ENCODE results near the gene DNASE1L1.

The DNASE1L1 gene

DNA sequence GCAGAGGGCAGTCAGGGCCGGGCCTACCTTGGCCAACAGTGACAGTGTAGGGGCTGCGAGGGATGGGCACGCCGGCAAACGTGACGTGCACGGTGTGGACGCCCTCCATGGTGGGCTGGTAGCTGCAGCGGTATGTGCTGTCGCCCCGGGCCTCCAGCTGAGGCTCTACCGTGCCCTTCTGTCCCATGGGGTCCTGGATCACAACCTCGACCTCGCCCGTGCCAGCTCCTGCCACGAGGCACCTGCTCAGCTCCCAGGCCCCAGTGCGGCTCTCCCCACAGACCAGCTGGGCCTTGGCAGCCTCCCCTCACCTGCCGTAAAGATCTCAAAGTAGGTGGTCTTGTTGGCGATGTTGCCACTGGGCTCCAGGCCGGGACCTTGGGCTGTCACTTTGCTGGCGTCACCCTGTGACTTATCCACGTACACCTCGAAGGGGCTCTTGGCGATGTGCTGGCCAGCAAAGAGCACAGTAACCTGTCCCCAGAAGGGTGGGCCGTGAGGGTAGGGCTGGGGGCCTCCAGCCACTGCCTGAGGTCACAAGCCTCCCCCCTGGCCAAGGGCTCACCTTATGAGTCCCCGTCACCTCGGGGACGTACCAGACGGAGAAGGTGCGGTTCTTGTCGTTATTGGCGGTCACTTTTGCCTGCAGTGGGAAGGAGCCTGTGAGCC is 42.9 kb downstream of the DNASE1L1 start:
- TF ChIP-seq, protein P1, sequence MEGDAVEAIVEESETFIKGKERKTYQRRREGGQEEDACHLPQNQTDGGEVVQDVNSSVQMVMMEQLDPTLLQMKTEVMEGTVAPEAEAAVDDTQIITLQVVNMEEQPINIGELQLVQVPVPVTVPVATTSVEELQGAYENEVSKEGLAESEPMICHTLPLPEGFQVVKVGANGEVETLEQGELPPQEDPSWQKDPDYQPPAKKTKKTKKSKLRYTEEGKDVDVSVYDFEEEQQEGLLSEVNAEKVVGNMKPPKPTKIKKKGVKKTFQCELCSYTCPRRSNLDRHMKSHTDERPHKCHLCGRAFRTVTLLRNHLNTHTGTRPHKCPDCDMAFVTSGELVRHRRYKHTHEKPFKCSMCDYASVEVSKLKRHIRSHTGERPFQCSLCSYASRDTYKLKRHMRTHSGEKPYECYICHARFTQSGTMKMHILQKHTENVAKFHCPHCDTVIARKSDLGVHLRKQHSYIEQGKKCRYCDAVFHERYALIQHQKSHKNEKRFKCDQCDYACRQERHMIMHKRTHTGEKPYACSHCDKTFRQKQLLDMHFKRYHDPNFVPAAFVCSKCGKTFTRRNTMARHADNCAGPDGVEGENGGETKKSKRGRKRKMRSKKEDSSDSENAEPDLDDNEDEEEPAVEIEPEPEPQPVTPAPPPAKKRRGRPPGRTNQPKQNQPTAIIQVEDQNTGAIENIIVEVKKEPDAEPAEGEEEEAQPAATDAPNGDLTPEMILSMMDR (IDR thresholded peaks at IDR 0.05; ENCODE audit: control insufficient read depth, insufficient read depth, low read depth, low read length, missing control alignments), result no peak
- DNase-seq (ENCODE audit: low read depth), result no peak

DNA sequence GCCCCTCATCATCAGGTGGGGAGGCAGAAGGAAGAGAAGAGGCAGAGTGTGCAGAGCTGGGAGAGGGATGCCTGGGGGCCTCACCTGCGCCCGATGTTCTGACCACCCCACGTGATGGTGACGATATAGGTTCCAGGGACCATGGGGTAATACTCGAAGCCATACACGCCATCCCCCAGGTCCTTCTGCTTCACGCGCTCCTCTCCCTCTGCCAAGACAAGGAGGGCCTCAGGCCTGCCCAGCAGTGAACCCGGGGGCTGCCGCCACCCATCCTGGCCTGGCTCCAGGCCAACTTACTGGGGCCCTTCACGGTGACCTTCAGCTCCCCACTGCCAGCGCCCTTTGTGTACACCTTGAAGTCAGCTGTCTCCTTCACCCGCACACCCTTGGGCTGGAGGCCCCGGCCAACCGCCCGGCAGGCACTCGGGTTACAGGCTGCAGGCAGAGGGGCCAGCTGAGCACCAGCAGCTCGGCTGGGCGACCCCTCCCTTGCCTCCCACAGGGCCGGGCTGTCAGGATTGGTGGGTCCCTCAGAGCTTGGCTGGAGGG is 43.9 kb downstream of the DNASE1L1 start:
- TF ChIP-seq, protein P1 (IDR thresholded peaks at IDR 0.05; ENCODE audit: control insufficient read depth, insufficient read depth, low read depth, low read length, missing control alignments), result no peak
- DNase-seq (ENCODE audit: low read depth), result no peak
- no peak overlapping the region for H3K4me3 ChIP-seq (ENCODE audit: control insufficient read depth, low read depth, low read length)

More for the DNA sequence above, 42.9 kb downstream of the DNASE1L1 start:
- no peak overlapping the region for H3K4me3 ChIP-seq (ENCODE audit: control insufficient read depth, low read depth, low read length)

DNA sequence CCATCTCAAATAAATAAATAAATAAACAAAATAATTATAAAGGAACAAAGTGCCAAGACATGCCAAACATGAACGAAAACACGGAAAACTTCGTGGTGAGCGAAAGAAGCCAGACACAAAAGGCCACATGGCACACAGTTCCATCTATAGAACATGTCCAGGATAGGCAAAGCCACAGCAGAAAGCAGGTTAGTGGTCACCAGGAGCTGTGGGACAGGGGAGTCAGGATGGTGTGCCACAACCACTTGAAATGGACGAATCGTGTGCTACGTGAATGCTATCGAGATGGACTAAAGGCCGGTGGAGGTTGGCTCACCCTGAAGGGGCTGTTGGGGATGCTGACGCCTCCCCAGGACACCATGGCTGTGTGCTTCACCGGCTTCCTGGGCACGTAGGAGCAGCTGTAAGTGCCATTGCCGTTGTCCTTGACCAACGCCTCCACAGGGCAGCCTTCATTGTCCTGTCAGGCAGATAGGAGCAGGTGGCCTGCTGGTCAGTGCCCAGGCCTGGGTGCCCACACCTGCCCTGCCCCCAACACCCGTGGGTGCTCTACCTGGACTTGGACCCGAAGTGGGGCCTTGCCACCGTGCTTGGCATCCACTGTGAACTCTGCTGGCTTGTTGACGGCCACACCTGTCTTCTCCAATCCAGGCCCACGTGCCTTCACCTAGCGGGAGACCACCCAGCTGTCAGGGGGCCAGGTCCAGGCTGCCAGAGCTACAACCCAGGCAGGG is 45.2 kb downstream of the DNASE1L1 start:
- DNase-seq (ENCODE audit: low read depth), result no peak
- H3K4me3 ChIP-seq (ENCODE audit: control insufficient read depth, low read depth, low read length), result no peak overlapping the region
- TF ChIP-seq, protein P1 (IDR thresholded peaks at IDR 0.05; ENCODE audit: control insufficient read depth, insufficient read depth, low read depth, low read length, missing control alignments), result no peak

DNA sequence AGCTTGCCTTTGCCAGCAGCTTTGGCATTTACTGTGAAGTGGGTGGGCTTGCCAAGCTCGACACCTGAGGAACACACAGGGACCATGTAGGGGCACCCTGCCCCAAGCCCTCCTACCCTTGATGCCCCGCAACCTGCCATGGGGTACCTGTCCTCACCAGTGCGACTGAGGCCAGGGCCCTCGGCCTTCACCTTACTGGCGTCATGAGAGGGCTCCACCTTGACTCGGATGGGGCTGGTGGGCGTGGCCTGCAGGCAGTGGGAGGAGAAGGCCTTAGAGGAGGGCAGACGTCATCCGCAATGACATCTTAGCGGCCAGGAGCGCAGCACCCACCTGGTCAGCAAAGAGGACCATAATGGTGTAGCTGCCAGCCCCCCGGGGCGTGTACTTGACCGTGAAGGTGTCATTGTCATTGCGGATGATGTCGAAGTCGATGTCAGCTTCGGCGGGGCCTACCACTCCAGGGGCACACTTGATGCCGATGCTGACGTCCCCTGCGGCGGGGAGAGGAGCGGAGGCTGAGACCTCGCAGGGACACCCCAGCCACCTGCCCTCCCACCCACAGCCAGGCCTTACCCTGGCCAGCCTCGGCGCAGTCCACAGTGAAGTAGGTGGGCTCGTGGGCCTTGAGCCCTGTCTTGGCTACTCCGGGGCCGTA is 46.8 kb downstream of the DNASE1L1 start:
- H3K4me3 ChIP-seq (ENCODE audit: control insufficient read depth, low read depth, low read length), result no peak overlapping the region
- DNase-seq (ENCODE audit: low read depth), result no peak
- TF ChIP-seq, protein P1 (IDR thresholded peaks at IDR 0.05; ENCODE audit: control insufficient read depth, insufficient read depth, low read depth, low read length, missing control alignments), result no peak

DNA sequence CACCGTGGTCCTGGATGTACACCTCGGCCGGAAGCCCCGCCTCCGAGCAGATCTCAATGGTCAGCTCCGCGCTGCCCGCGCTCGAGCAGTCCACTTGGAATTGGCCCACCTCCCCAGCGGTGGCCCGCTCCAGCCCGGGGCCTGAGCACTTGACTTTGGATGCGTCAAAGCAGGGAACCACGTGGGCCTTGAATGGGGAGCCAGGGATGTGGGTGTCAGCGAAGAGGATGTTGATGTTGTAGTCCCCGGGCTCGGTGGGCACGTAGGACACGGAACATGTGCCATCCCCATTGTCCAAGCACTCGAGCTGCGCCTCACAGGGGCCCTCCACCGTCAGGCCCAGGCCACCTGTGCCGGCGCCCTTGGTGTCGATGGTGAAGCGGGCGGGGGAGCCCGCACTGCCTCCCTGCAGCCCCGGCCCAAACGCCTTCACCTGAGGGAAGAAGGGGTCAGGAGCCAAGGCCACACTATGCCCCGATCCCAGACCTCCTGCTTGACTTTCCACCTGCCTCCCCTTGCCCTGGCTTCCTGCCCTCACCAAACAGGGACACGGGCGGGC is 48.8 kb downstream of the DNASE1L1 start:
- TF ChIP-seq, protein P1 (IDR thresholded peaks at IDR 0.05; ENCODE audit: control insufficient read depth, insufficient read depth, low read depth, low read length, missing control alignments), result no peak
- H3K4me3 ChIP-seq (ENCODE audit: control insufficient read depth, low read depth, low read length), result no peak overlapping the region
- no peak for DNase-seq (ENCODE audit: low read depth)
